Ectodermal cell (in vitro differentiated cells): ENCODE measurements around the gene LRIT2.
"Not testable (repeated sequence)": the region's sequence is repeated elsewhere in the genome, so short reads cannot be mapped to it uniquely, and the experiment has no call there.

Experiments used
- H3K27ac ChIP-seq: 2 replicates; pipeline ENCODE4 v1.7.0; 2013; ENCODE audit warnings: mild to moderate bottlenecking, low read depth, low read length; ENCODE audit not compliant: insufficient read depth, poor library complexity, severe bottlenecking
- H3K27me3 ChIP-seq: 2 replicates; pipeline ENCODE4 v1.7.0; 2013; ENCODE audit warnings: mild to moderate bottlenecking, low read length; ENCODE audit not compliant: insufficient read depth, control insufficient read depth, poor library complexity, severe bottlenecking
- H3K36me3 ChIP-seq: one replicate; pipeline ENCODE4 v1.7.0; 2013; ENCODE audit warnings: low read length; ENCODE audit not compliant: control insufficient read depth, insufficient read depth
- H3K4me1 ChIP-seq: one replicate; pipeline ENCODE4 v1.7.0; 2013; ENCODE audit warnings: low read length; ENCODE audit not compliant: control insufficient read depth, insufficient read depth
- H3K4me3 ChIP-seq: 2 replicates; pipeline ENCODE4 v1.7.0; 2013; ENCODE audit warnings: low read depth, low read length, control low read depth; ENCODE audit not compliant: insufficient read depth
- H3K9me3 ChIP-seq: 2 replicates; pipeline ENCODE4 v1.7.0; 2013; ENCODE audit warnings: mild to moderate bottlenecking, low read length, moderate library complexity; ENCODE audit not compliant: control insufficient read depth
- WGBS, 2 experiments: methylation state at CpG; one replicate each; pipeline ENCODE4 v1.1.7; 2013; ENCODE audit warnings: missing lambda C conversion rate in 2 of 2; 5-methylcytosine and 5-hydroxymethylcytosine counted together

The LRIT2 gene

DNA sequence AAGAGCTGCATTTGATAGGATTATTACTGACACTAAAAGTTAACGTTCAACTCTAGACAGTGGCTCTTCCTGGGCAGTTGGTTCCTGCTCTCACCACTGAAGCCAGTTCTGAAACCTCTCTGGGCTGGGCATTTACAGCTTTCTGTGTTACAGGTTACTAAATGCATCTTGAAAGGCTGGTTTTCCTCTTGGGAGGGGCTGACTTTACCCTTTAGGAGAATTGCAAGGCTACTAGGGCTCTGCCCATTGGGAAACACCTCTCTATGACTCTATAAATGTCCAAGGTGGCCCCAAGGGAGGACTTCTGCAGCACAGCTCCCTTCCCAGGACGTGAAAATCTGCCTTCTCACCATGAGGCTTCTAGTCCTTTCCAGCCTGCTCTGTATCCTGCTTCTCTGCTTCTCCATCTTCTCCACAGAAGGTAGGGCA, 51.8 kb downstream of the LRIT2 start, which contains the start of gene GPR15LG:
Gene GPR15LG (plus strand): TSS at position 301 of the 429 bp plus-strand sequence. CDS start 51 bp downstream, at position 352.
- no peak within 1 kb of the TSS for H3K4me3 ChIP-seq
- WGBS, 2 experiments: 95% methylated on average over 2 of the region's 2 CpGs
- H3K27me3 ChIP-seq: no peaks in the 10 kb centered on the region
- H3K4me1 ChIP-seq: no peaks in the 10 kb centered on the region
- H3K9me3 ChIP-seq: no peaks in the 10 kb centered on the region
- H3K27ac ChIP-seq: no peak within 1 kb of the TSS
- H3K36me3 ChIP-seq: no peaks in the 10 kb centered on the region

DNA sequence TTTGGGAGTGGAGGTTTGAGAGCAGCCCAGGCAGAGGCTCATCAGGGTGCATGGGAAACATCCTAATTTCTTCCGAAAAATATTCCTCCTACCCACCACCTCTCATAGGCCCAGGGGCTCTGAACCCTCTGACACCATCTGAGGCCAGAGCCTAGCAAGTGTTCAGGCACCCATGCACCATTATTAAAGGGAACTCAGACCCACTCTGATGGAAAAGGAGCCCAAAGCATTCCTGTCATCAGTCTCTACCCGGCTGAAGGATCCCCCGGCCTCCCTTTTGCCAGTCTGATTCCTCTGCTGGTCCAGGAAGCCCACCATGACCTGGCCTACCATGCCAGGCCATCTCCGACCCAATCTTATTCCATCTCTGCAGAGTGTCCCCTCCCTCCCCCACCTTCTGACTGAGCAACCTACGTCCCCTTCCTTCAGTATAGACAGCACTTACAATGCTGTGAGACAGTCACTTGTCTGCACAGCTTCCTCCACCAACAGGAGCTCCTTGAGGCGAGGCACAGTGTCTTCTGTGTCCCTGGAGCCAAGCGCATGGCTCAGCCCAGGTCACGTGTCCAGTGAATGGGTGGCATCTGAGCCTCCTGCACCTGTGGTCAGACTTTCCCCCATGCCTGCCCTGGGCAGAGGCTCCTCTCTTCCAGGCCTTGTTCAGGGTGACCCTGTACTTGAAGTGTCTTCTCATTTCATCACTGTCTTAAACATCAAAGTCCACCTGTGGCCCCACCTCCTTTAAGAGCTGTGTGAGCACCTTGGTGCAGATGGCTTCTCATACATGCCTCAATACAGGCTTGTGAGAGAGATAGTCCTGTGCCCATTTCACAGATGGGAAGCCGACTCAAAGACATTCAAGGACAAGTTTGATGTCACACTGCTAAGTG, 52.6 kb downstream of the LRIT2 start:
- Histone ChIP-seq H3K27me3 (no peaks in the 10 kb centered on the region), H3K4me3 (no peak overlapping the region), H3K36me3 (no peaks in the 10 kb centered on the region), H3K4me1 (no peaks in the 10 kb centered on the region), H3K27ac (no peak overlapping the region), H3K9me3 (no peaks in the 10 kb centered on the region)
- 92 to 94% methylated on average over 9 of the region's 9 CpGs for WGBS, 2 experiments

DNA sequence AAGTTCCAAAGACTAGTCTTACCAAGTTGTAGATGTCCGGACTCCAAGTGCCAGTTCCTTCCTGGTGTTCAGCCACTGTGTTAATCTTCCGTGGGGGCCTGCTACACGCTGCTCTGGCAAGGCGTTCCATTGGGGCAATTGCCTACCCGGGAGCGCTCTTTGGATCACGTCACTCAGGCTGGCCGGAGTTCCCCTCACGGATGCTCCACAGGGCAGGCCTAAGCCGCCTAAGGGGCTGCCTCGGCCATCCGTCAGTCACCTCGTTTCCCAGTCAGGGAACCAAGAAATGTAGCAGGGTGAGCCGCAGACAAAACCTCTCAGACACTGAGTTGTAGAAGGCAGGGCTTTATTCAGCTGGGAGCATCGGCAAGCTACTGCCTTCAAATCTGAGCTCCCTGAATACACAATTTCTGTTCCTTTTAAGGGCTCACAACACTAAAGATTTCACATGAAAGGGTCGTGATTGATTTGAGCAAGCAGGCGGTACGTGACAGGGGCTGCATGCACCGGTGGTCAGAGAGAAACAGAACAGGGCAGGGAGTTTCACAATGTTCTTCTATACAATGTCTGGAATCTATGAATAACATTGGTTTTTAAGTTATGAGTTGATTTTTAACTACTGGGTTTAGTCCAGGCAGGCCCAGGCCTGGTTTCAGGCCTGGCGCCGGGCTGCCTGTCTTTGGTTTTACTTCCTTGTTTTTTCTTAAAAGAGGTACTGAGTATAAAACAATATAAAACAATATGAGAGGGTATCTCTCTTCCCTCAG, 53.5 kb downstream of the LRIT2 start:
- H3K9me3 ChIP-seq, H3K27ac ChIP-seq, H3K4me1 ChIP-seq, H3K27me3 ChIP-seq, H3K4me3 ChIP-seq, H3K36me3 ChIP-seq: not testable (repeated sequence)
- WGBS, 2 experiments: 91 to 94% methylated on average over 16 to 17 of the region's 21 CpGs

DNA sequence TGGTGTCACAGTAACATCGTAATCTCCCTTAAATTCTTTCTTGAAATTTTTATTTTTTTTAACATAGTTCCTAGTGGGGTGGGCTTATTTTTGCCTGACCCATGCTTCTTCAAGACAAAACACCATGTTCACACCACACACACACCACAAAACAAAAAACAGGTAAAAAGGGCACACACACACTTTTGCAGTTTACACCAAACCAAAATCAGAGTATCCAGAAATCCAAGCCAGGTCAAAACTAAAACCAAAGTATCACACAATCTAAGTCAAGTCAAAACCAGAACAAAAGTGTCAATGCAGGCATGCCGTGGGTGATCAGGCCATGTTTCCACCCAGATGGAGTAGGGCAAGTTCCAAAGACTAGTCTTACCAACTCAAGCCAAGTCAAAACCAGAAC, 54.1 kb downstream of the LRIT2 start:
- not testable (repeated sequence) for H3K27me3 ChIP-seq, H3K27ac ChIP-seq, H3K4me3 ChIP-seq, H3K9me3 ChIP-seq, H3K36me3 ChIP-seq, H3K4me1 ChIP-seq
- WGBS, 2 experiments: 88 to 89% methylated on average over 2 of the region's 2 CpGs
